ENCODE measurements around the gene EPHB4. TPM values are rescaled to one million over a fixed set of nuclear protein-coding genes. Genes with fewer than 3 reads are reported as not detected.
"Not testable (repeated sequence)": the region's sequence is repeated elsewhere in the genome, so short reads cannot be mapped to it uniquely, and the experiment has no call there.

The EPHB4 gene
- total RNA-seq, 2 donors from 2014 or later, result 4.1 to 6.4 TPM

DNA sequence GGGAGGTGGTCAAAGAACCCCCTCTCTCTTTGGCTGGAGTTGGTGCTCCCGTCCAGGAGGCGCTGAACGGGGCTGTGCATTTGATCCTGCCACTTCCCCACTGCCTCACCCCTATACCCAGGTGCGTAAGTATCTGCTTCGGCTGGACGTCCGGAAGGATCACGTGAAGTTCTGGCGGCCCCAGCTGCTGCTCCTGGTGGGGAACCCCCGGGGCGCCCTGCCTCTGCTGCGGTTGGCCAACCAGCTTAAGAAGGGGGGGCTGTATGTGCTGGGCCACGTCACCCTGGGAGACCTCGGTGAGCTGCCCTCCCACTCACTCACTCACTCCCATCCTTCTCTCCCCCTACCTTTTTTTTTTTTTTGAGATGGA is 34.3 kb upstream of the EPHB4 start:
- no peak overlapping the region for H3K27ac Mint-ChIP-seq
- ATAC-seq (replicated peaks), result no peak
- H3K4me1 Mint-ChIP-seq, result no peaks in the 10 kb centered on the region

DNA sequence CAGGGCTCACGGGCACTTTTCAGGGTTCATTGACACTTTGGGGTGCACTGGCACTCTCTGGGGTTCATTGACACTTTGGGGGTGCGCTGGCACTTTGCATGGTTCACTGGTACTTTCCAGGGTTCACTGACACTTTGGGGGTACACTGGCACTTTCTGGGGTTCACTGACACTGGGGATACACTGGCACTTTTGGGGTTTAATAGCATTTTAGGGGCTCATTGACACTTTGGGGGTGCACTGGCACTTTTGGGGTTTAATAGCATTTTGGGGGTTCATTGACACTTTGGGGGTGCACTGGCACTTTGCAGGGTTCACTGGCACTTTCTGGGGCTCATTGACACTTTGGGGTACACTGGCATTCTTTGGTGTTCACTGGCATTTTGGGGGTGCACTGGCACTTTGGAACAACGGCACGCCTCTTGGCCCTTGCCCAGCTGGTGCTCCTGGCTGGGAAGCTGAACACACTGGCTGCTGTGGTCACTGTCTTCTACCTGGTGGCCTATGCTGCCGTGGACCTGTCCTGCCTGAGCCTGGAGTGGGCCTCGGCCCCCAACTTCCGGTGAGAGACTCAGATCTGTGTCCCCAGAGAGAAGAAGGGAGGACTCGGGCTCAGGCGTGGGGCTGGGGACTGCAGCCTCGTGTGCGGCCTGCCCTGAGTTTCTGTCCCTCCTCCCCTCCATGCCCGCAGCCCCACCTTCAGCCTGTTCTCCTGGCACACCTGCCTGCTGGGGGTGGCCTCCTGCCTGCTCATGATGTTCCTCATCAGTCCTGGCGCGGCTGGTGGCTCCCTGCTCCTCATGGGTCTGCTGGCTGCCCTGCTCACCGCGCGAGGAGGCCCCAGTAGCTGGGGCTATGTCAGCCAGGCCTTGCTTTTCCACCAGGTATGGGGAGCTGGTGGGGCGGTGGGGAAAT is 33.6 kb upstream of the EPHB4 start:
- no peak for ATAC-seq (replicated peaks)
- Mint-ChIP-seq H3K9me3 (no peaks in the 10 kb centered on the region), H3K4me3 (no peak overlapping the region), H3K4me1 (peaks cover under 1% of the 10 kb centered on the region), H3K27ac (no peak overlapping the region), H3K27me3 (no peaks in the 10 kb centered on the region), H3K36me3 (ENCODE audit: low read depth) (peaks cover 65% of the 10 kb centered on the region)

More for the DNA sequence above, 34.3 kb upstream of the EPHB4 start:
- Mint-ChIP-seq H3K9me3 (no peaks in the 10 kb centered on the region), H3K36me3 (ENCODE audit: low read depth) (peaks cover 64% of the 10 kb centered on the region), H3K27me3 (no peaks in the 10 kb centered on the region), H3K4me3 (no peak overlapping the region)

DNA sequence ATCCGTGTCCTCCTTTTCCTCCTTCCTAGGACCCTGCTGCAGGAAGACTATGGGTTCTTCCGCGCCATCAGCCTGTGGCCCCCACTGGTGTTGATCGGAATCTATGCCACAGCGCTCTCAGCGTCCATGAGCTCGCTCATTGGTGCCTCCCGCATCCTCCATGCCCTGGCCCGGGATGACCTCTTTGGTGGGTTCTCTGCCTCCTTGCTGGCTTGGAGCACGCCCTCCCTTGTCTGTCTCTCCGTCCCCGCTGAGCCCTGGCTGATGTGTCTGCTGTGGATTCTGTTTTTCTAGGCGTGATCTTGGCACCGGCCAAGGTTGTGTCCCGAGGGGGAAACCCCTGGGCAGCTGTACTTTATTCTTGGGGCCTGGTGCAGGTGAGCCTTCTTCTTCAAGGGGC is 32.5 kb upstream of the EPHB4 start:
- Mint-ChIP-seq H3K36me3 (ENCODE audit: low read depth) (peaks cover 72% of the 10 kb centered on the region), H3K9me3 (no peaks in the 10 kb centered on the region), H3K27me3 (no peaks in the 10 kb centered on the region), H3K27ac (no peak overlapping the region), H3K4me3 (no peak overlapping the region), H3K4me1 (peaks cover 4% of the 10 kb centered on the region)
- ATAC-seq (replicated peaks), result no peak

DNA sequence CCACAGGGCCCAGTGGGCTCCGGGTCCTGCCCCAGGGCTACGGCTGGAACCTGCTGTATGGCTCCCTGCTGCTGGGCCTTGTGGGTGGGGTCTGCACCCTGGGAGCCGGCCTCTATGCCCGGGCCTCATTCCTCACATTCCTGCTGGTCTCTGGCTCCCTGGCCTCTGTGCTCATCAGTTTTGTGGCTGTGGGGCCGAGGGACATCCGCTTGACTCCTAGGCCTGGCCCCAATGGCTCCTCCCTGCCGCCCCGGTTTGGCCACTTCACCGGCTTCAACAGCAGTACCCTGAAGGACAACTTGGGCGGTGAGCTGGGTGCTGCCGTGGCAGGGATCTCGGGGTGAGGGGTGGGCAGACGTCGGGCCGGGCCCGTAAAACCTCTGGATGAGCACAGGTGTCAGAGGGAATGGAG is 29.6 kb upstream of the EPHB4 start:
- Mint-ChIP-seq H3K27me3 (no peaks in the 10 kb centered on the region), H3K4me3 (no peak overlapping the region), H3K36me3 (ENCODE audit: low read depth) (peaks cover 44% of the 10 kb centered on the region), H3K9me3 (no peaks in the 10 kb centered on the region), H3K27ac (no peak overlapping the region), H3K4me1 (peaks cover 4% of the 10 kb centered on the region)
- ATAC-seq (replicated peaks), result no peak

GRCh38 chr7:100855515-100855914 is 28.2 kb upstream of the EPHB4 start:
- peaks cover 34% of the 10 kb centered on the region for H3K36me3 Mint-ChIP-seq (ENCODE audit: low read depth)
- peaks cover 4% of the 10 kb centered on the region for H3K4me1 Mint-ChIP-seq
- H3K27ac Mint-ChIP-seq, result no peak overlapping the region
- no peak for ATAC-seq (replicated peaks)
- H3K4me3 Mint-ChIP-seq, result no peak overlapping the region
- no peaks in the 10 kb centered on the region for H3K27me3 Mint-ChIP-seq
- H3K9me3 Mint-ChIP-seq, result no peaks in the 10 kb centered on the region

DNA sequence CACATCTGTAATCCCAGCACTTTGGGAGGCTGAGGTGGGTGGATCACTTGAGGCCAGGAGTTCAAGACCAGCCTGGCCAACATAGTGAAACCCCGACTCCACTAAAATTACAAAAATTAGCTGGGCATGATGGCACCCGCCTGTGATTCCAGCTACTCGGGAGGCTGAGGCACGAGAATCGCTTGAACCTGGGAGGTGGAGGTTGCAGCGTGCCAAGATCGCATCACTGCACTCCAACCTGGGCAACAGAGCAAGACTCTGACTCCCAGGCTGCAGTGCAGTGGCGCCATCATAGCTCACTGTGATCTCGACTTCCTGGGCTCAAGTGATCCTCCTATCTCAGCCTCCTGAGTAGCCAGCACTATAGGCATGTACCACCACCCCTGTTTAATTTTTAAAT is 27.6 kb upstream of the EPHB4 start:
- H3K27me3 Mint-ChIP-seq; H3K4me1 Mint-ChIP-seq; ATAC-seq (replicated peaks); H3K4me3 Mint-ChIP-seq; H3K9me3 Mint-ChIP-seq; H3K27ac Mint-ChIP-seq: not testable (repeated sequence)
- H3K36me3 Mint-ChIP-seq (ENCODE audit: low read depth), result peaks cover 28% of the 10 kb centered on the region

DNA sequence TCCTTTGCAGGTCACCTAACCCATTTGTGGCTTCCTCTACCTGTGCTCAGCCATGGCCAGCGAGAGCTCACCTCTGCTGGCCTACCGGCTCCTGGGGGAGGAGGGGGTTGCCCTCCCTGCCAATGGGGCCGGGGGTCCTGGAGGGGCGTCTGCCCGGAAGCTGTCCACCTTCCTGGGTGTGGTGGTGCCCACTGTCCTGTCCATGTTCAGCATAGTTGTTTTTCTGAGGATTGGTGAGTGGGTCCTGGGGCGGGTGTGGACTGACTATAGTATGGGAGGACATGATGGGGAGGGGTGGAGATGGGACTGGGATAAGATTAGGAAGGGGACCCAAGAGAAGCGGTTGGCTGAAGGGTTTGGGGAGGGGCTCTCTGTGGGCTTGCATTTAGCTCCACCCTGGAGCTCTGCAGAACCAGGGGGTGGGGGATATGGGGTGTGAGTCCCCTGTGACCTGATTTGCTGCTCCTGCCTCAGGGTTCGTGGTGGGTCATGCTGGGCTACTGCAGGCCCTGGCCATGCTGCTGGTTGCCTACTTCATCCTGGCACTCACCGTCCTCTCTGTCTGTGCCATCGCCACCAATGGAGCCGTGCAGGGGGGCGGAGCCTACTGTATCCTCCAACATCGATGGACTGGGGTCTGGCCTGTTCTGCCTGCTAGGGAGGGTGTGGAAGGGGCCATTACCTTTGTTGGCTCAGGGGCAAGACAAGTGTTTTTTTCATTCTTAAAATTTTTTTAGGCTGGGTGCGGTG is 27.0 kb upstream of the EPHB4 start:
- no peak overlapping the region for H3K27ac Mint-ChIP-seq
- H3K4me1 Mint-ChIP-seq, result peaks cover 4% of the 10 kb centered on the region

GRCh38 chr7:100852048-100852872 is 24.9 kb upstream of the EPHB4 start, which contains the start of gene SLC12A9:
SLC12A9 (plus strand) TSS chr7:100852713; CDS start chr7:100854198, 1,485 bp downstream.
- peak within 1 kb of the TSS; percentile 93 for H3K4me3 Mint-ChIP-seq
- peaks cover 4% of the 10 kb centered on the region for H3K4me1 Mint-ChIP-seq
- H3K27me3 Mint-ChIP-seq, result no peaks in the 10 kb centered on the region
- peak; percentile 99 for ATAC-seq (replicated peaks)
- peaks cover 11% of the 10 kb centered on the region for H3K36me3 Mint-ChIP-seq (ENCODE audit: low read depth)
- H3K9me3 Mint-ChIP-seq, result no peaks in the 10 kb centered on the region
- H3K27ac Mint-ChIP-seq, result peak within 1 kb of the TSS; percentile 12

More for the DNA sequence above, 27.0 kb upstream of the EPHB4 start:
- Mint-ChIP-seq H3K9me3 (no peaks in the 10 kb centered on the region), H3K36me3 (ENCODE audit: low read depth) (peaks cover 22% of the 10 kb centered on the region), H3K27me3 (no peaks in the 10 kb centered on the region), H3K4me3 (peak overlapping the region; percentile 93)
- no peak for ATAC-seq (replicated peaks)

- no peak for ATAC-seq (replicated peaks)
- no peaks in the 10 kb centered on the region for H3K27me3 Mint-ChIP-seq
- H3K4me3 Mint-ChIP-seq, result no peak overlapping the region
- no peak overlapping the region for H3K27ac Mint-ChIP-seq
- H3K9me3 Mint-ChIP-seq, result no peaks in the 10 kb centered on the region
- no peaks in the 10 kb centered on the region for H3K4me1 Mint-ChIP-seq
- no peaks in the 10 kb centered on the region for H3K36me3 Mint-ChIP-seq (ENCODE audit: low read depth)
Observed at GRCh38 chr7:100847360-100847759, 20.0 kb upstream of the EPHB4 start.

DNA sequence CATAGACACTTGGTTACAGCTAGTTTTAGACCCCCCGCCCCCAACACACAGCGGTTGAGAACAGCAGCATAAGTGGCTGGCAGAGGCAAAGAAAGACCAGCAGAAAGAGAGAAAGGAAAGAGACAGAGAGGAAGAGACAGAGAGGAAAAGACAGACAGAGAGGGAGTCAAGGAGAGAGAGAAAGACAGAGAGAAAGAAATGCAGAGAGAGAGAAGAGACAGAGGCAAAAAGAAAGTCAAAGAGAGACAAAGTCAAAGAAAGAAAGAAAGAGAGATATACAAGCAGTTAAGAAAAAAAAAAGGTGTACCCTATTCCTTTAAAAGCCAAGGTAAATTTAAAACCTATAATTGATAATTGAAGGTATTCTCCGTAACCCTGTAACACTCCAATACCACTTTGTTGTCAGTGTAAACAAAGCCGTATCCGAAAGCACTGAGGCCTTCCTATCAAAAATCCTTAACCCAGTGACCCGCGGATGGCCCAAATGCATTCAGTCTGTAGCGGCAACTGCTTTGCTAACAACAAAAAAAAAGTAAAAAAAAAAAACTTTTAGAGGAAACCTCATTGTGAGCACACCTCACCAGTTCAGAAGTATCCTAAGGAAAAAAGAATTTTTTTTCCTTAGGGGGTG is 13.3 kb upstream of the EPHB4 start:
- Mint-ChIP-seq H3K4me1 (peaks cover 4% of the 10 kb centered on the region), H3K9me3 (no peaks in the 10 kb centered on the region), H3K4me3 (no peak overlapping the region), H3K27ac (no peak overlapping the region), H3K27me3 (no peaks in the 10 kb centered on the region), H3K36me3 (ENCODE audit: low read depth) (no peaks in the 10 kb centered on the region)
- ATAC-seq (replicated peaks), result no peak

DNA sequence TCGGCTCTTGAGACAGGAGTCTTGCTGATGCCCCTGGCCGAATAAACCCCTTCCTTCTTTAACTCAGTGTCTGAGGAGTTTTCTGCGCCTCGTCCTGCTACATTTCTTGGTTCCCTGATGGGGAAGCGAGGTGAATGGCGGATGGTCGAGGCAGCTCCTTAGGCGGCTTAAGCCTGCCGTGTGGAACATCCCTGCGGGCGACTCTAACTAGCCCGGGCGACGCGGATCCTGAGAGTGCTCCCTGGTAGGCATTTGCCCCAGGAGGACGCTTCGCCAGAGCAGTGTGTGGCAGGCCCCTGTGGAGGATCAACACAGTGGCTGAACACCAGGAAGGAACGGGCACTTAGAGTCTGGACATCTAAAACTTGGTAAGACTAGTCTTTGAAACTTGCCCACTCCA is 12.0 kb upstream of the EPHB4 start:
- Mint-ChIP-seq H3K4me1 (peaks cover 4% of the 10 kb centered on the region), H3K27me3 (no peaks in the 10 kb centered on the region), H3K9me3 (no peaks in the 10 kb centered on the region), H3K4me3 (no peak overlapping the region), H3K27ac (no peak overlapping the region), H3K36me3 (ENCODE audit: low read depth) (no peaks in the 10 kb centered on the region)
- ATAC-seq (replicated peaks), result no peak

DNA sequence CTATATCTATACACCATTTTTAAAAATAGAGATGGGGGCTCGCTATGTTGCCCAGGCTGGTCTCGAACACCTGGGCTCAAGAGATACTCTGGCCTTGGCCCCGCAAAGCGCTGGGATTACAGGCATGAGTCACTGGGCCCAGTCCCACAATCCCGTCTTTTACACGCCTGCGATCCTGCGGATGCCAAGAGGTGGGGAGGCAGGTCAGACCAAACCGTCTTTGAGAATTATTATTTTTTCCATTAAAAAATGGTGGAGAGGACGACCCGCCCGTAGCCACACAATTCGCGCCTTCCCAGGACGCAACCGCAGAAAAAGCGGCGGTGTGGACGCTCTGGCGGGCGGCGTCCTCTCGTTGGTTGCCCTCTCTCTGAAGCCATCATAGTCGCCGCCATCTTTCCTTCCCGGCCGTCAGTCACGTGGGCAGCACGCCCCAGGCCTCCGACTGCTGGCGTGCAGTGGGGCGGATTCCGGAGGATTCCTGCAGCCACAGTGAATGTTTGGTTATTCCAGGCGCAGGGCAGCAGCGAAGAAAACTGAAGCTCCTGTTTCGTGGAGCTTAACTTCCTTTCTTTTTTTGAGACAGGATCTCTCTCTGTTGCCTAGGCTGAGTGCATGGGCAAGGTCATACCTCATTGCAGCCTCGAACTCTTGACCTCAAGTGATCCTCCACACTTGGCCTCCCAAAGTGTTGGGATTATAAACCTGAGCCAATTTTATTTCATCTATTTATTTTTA is 9.9 kb upstream of the EPHB4 start:
- peak; percentile 90 for ATAC-seq (replicated peaks)
- peak overlapping the region; percentile 76 for H3K4me3 Mint-ChIP-seq
- peaks cover 4% of the 10 kb centered on the region for H3K4me1 Mint-ChIP-seq

GRCh38 chr7:100836812-100837098 is 9.4 kb upstream of the EPHB4 start:
- Mint-ChIP-seq H3K4me1 (peaks cover 4% of the 10 kb centered on the region), H3K9me3 (no peaks in the 10 kb centered on the region), H3K27ac (peak overlapping the region; percentile 73), H3K36me3 (ENCODE audit: low read depth) (no peaks in the 10 kb centered on the region), H3K4me3 (peak overlapping the region; percentile 76), H3K27me3 (no peaks in the 10 kb centered on the region)
- ATAC-seq (replicated peaks), result no peak

More for the DNA sequence above, 9.9 kb upstream of the EPHB4 start:
- no peaks in the 10 kb centered on the region for H3K27me3 Mint-ChIP-seq
- H3K27ac Mint-ChIP-seq, result peak overlapping the region; percentile 73
- H3K36me3 Mint-ChIP-seq (ENCODE audit: low read depth), result no peaks in the 10 kb centered on the region
- no peaks in the 10 kb centered on the region for H3K9me3 Mint-ChIP-seq

Data from activated T-helper 17 cell treated with anti-CD3 and anti-CD28 coated beads, Interleukin-2, amount 50 U/mL, for 72 hours (primary cell).